GM19455 (cell line): ENCODE results near the gene CACNA1I.
"Not testable (repeated sequence)": the region's sequence is repeated elsewhere in the genome, so short reads cannot be mapped to it uniquely, and the experiment has no call there.

Experiments used
- ATAC-seq: cut with Tn5 transposase; IDR thresholded peaks from one replicate; pipeline ENCODE4 v1.9.1; 2021; ENCODE audit not compliant: unreplicated experiment

CACNA1I gene

GRCh38 chr22:39570665-39571064 lies at the start of gene CACNA1I:
Gene CACNA1I (plus strand): TSS chr22:39570753. CDS start chr22:39570753, 0 bp downstream.
- no peak for ATAC-seq

- ATAC-seq = peak; percentile 2
Measured at GRCh38 chr22:39521106-39521885, 49.3 kb upstream of the CACNA1I start.

DNA sequence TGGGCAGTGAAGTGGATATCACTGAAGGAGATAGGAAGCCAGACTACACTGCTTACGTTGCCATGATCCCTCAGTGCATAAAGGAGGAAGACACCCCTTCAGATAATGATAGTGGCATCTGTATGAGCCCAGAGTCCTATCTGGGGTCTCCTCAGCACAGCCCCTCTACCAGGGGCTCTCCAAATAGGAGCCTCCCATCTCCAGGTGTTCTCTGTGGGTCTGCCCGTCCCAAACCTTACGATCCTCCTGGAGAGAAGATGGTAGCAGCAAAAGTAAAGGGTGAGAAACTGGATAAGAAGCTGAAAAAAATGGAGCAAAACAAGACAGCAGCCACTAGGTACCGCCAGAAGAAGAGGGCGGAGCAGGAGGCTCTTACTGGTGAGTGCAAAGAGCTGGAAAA lies 48.5 kb upstream of the CACNA1I start:
- not testable (repeated sequence) for ATAC-seq

- ATAC-seq = no peak
Measured at GRCh38 chr22:39522567-39523300, 47.8 kb upstream of the CACNA1I start.

- ATAC-seq = no peak
Measured at GRCh38 chr22:39524089-39524752, 46.3 kb upstream of the CACNA1I start.

DNA sequence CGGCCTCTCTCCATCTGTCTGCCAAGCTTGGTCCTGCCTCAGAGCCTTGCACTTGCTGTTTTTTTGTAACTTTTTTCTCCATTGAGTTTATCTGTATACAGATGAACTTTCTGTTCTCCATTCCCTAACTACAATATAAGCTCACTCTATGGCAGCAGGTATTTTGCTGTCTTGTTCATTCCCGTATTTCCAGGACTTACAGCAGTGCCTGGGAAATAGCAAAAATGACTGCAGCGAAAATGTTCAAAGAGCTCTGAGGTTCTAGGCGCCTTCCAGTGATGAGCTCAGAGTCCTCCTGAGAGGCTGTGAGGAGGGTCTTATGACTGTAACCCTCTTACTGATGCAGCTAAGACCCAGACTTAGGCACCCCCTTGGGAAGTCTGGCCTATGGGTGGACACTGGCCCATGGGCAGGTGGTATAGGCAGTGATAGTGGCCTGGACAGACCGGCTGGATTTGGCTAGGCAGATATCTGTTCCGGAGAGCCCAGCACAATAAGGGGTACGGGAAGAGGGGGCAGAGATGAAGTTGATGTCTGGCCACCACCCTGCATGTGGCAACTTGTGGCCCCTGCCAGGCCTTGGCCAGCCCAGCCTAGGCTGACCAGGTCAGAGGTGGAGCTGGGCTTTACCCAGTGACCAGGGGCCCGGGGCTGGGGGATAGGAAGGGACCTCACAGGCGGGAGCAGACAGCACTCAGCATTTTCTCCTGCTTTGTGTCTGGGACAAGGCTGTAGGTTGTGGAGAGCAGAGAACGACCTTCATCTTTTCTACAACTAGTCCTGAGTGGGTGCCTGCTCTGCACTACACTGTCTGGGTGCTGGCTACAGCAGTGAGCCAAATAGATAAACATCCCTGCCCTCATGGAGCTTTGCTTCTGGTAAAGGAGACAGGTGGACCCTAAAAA lies 45.5 kb upstream of the CACNA1I start:
- ATAC-seq = no peak

GRCh38 chr22:39525658-39525975 lies 44.9 kb upstream of the CACNA1I start:
- ATAC-seq = no peak

- ATAC-seq = no peak
Measured at GRCh38 chr22:39526736-39527171, 43.8 kb upstream of the CACNA1I start.

GRCh38 chr22:39527481-39527961 lies 43.0 kb upstream of the CACNA1I start:
- ATAC-seq = no peak

- ATAC-seq = no peak
Measured at GRCh38 chr22:39528080-39528661, 42.4 kb upstream of the CACNA1I start.

- ATAC-seq = peak; percentile 28
Measured at GRCh38 chr22:39528681-39529486, 41.7 kb upstream of the CACNA1I start.

DNA sequence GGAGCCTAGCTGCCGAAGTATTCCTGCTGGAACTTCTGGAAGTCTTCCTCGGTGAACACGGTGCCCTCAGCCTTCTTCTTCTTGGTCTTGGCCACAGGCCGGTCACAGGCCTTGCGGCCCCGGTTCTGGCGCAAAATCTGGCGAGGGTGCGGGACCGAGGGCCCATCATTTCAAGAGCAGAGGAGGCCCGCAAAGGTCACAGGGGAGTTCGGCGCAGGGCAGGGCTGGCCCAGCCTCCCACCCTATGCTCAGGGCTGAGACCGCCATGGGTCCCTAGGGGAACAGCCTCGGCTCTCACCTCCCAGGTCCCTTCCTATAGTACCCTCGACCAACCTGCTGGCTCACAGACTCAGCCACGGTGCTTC lies 41.1 kb upstream of the CACNA1I start:
- ATAC-seq = no peak

DNA sequence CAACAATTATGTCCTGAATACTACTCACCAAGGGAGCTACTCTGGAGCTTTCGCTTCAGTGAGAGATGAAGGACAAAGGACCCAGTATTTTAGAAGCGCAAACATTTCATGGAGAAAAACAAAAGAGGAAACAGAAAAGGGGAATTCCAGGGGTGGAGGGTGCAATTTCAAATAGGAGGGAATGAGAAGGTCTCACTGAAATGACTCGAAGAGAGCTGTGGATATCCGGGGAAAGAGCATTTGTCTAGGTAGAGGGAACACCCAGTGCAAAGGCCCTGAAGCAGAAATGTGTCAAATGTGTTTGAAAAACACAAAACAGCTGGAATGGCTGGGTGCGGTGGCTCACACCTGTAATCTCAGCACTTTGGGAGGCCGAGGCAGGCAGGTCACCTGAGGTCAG lies 40.4 kb upstream of the CACNA1I start:
- no peak for ATAC-seq

DNA sequence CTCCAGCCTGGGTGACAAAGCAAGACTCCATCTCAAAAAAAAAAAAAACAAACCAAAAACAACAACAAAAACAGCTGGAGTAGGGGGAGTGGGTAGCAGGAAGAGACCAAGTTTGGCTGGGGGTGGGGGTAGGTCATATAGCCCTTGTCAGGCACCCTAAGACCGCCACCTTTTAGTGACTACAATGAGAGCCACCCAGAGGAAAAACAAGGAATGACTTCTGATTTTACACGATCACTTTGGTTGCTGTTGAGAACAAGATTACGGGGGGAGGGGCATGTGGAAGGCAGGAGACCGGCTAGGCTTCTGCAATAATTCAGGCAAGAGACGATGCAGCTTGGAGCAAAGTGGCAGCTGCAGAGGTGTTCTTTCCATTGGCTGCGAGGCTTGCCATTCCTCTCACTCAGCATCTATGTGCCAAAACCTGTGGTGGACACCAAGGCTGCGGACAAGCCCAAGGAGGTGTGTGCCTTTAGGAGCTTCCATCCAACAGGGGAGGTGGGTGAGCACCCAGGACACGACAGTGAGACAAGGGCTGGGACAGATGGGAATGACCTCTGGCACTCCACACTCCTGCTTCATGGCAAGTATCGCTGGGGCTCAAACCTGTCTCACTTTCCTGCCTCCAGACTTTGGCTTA lies 39.7 kb upstream of the CACNA1I start:
- ATAC-seq = no peak

GRCh38 chr22:39532215-39533073 lies 38.1 kb upstream of the CACNA1I start, which contains the start of gene RPS19BP1:
Gene RPS19BP1 (minus strand): TSS chr22:39532748. CDS start chr22:39532738, 10 bp downstream.
- ATAC-seq = peak; percentile 66

DNA sequence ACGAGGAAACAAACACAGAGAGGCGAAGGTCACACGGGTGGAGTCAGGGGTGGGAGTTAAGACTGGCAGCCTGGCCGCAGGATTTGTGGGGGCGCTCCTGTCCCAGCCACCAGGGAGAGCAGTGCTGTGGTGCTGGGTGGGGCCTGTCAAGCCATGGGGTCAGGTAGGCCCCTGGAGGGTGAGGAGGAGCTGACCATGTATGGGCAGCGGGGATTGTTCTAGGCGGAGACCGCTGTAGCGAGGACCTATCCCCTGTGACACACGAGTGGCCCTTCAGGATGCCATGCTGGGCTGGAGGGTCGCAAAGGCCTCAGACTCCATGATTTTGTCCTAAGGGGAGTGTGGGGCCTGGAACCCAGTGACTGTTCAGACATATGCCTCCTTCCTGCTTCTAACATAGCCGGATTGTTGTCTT lies 36.5 kb upstream of the CACNA1I start:
- no peak for ATAC-seq

- no peak for ATAC-seq
Measured at GRCh38 chr22:39534591-39535356, 35.8 kb upstream of the CACNA1I start.
